IMR-90 (cell line): Measurements from ENCODE around the gene OAS1. TPM values are rescaled to one million over a fixed set of nuclear protein-coding genes. Genes with fewer than 3 reads are reported as not detected.

ENCODE experiments used
- ATAC-seq: fragments of 200-7000 bp; cut with Tn5 transposase; 2 replicates; pipeline ENCODE4 v1.9.1; 2020; ENCODE audit warnings: low read depth, mild to moderate bottlenecking, moderate library complexity
- BruUV-seq: library from RNA; stranded (reverse); fragments of 400-500 nt; replicated peaks from 2 replicates; lab custom pipeline; 2021; lab: Mats Ljungman, UMichigan
- CTCF ChIA-PET: fragments of 300-600 bp; formaldehyde crosslinking; extraction: SDS; loops from one replicate; lab custom pipeline; 2021; ENCODE audit warnings: antibody characterized with exemption; lab: Yijun Ruan, JAX
- POLR2A ChIA-PET: fragments of 300-600 bp; sonication (Branson Sonifier 250); formaldehyde crosslinking; loops from one replicate; lab custom pipeline; 2022; ENCODE audit warnings: antibody characterized with exemption; ENCODE audit not compliant: unreplicated experiment; lab: Charles Lee
- DNase-seq: peaks from one replicate; pipeline ENCODE4 v3.0.0; 2013
- H2AFZ ChIP-seq: replicated peaks from 2 replicates; pipeline ENCODE3; 2013; ENCODE audit warnings: low read length, mild to moderate bottlenecking; ENCODE audit not compliant: poor library complexity
- H2AK5ac ChIP-seq: 2 replicates; pipeline ENCODE4 v1.6.1; 2013; ENCODE audit warnings: low read depth, low read length, inconsistent platforms
- H2AK9ac ChIP-seq: replicated peaks from 2 replicates; pipeline ENCODE3; 2013; ENCODE audit warnings: mild to moderate bottlenecking, low read depth, low read length, moderate library complexity; ENCODE audit not compliant: poor library complexity
- H2BK120ac ChIP-seq: 2 replicates; pipeline ENCODE4 v1.6.1; 2013; ENCODE audit warnings: low read depth, low read length, inconsistent platforms
- H2BK15ac ChIP-seq: 3 replicates; pipeline ENCODE4 v1.6.1; 2013; ENCODE audit warnings: low read depth, low read length, inconsistent platforms
- H2BK20ac ChIP-seq: 2 replicates; pipeline ENCODE4 v1.6.1; 2013; ENCODE audit warnings: low read depth, mild to moderate bottlenecking, inconsistent platforms, low read length, moderate library complexity
- H2BK5ac ChIP-seq: 2 replicates; pipeline ENCODE4 v1.6.1; 2013; ENCODE audit warnings: mild to moderate bottlenecking, low read depth, low read length, inconsistent platforms; ENCODE audit not compliant: poor library complexity, severe bottlenecking
- H3K14ac ChIP-seq: replicated peaks from 2 replicates; pipeline ENCODE4 v1.6.1; 2013; ENCODE audit warnings: low read depth, low read length, inconsistent platforms
- H3K18ac ChIP-seq: 2 replicates; pipeline ENCODE4 v1.6.1; 2013; ENCODE audit warnings: low read depth, low read length, control low read depth
- H3K23ac ChIP-seq: 2 replicates; pipeline ENCODE4 v1.6.1; 2013; ENCODE audit warnings: low read depth, low read length, inconsistent platforms
- H3K27ac ChIP-seq: 2 replicates; pipeline ENCODE4 v1.5.1; 2013; ENCODE audit warnings: mild to moderate bottlenecking, control low read depth, low read length; ENCODE audit not compliant: insufficient read depth
- H3K27me3 ChIP-seq: 2 replicates; pipeline ENCODE4 v1.6.1; 2013; ENCODE audit warnings: low read length; ENCODE audit not compliant: control insufficient read depth, insufficient read depth
- H3K36me3 ChIP-seq: 2 replicates; pipeline ENCODE4 v1.6.1; 2013; ENCODE audit warnings: low read length, mixed read lengths; ENCODE audit not compliant: control insufficient read depth, insufficient read depth
- H3K4ac ChIP-seq: 2 replicates; pipeline ENCODE4 v1.6.1; 2013; ENCODE audit warnings: low read depth, low read length, inconsistent platforms
- H3K4me1 ChIP-seq: 2 replicates; pipeline ENCODE4 v1.6.1; 2013; ENCODE audit warnings: low read length, mixed read lengths; ENCODE audit not compliant: control insufficient read depth, insufficient read depth
- H3K4me2 ChIP-seq: 2 replicates; pipeline ENCODE4 v1.6.1; 2013; ENCODE audit warnings: low read depth, mild to moderate bottlenecking, control low read depth, low read length, moderate library complexity
- H3K4me3 ChIP-seq: 2 replicates; pipeline ENCODE4 v1.5.1; 2013; ENCODE audit warnings: low read depth, mild to moderate bottlenecking, control low read depth, low read length, moderate library complexity; ENCODE audit not compliant: insufficient read depth
- H3K56ac ChIP-seq: 2 replicates; pipeline ENCODE4 v1.6.1; 2013; ENCODE audit warnings: low read length, inconsistent platforms; ENCODE audit not compliant: insufficient read depth; ENCODE audit errors: extremely low read depth
- H3K79me1 ChIP-seq, 2 experiments: 2 replicates each; pipeline ENCODE4 v1.6.1; 2013; ENCODE audit warnings: low read length in 2 of 2, inconsistent platforms in 1 of 2, low read depth in 1 of 2
- H3K9ac ChIP-seq: 2 replicates; pipeline ENCODE4 v1.6.1; 2013; ENCODE audit warnings: low read depth, low read length, control low read depth
- H3K9me1 ChIP-seq: 2 replicates; pipeline ENCODE4 v1.6.1; 2013; ENCODE audit warnings: low read length, inconsistent platforms; ENCODE audit not compliant: insufficient read depth
- H3K9me3 ChIP-seq: 2 replicates; pipeline ENCODE4 v1.6.1; 2013; ENCODE audit warnings: low read length; ENCODE audit not compliant: control insufficient read depth, insufficient read depth
- H4K20me1 ChIP-seq: 2 replicates; pipeline ENCODE4 v1.6.1; 2013; ENCODE audit warnings: low read length, inconsistent platforms; ENCODE audit not compliant: insufficient read depth
- H4K5ac ChIP-seq: 2 replicates; pipeline ENCODE4 v1.6.1; 2013; ENCODE audit warnings: mild to moderate bottlenecking, low read depth, low read length, control low read depth
- H4K8ac ChIP-seq, 2 experiments: 2 replicates each; pipeline ENCODE4 v1.6.1; 2013; ENCODE audit warnings: low read depth in 2 of 2, low read length in 2 of 2, control low read depth in 1 of 2, inconsistent platforms in 1 of 2
- H4K91ac ChIP-seq: 2 replicates; pipeline ENCODE4 v1.6.1; 2013; ENCODE audit warnings: low read depth, low read length, inconsistent platforms; ENCODE audit not compliant: insufficient read depth
- BHLHE40 ChIP-seq: fragments of 150-350 bp; IDR thresholded peaks from 2 replicates; pipeline ENCODE4 v1.6.1; 2016; ENCODE audit warnings: mild to moderate bottlenecking, low read depth, low read length
- CEBPB ChIP-seq: IDR thresholded peaks from 2 replicates; pipeline ENCODE4 v1.6.1; 2012; ENCODE audit warnings: low read depth, low read length, improper control_type of control experiment
- CHD1 ChIP-seq: IDR thresholded peaks from 2 replicates; pipeline ENCODE4 v1.6.1; 2012; ENCODE audit warnings: low read depth, low read length, improper control_type of control experiment
- CTCF ChIP-seq: conservative IDR thresholded peaks from 2 replicates; pipeline ENCODE4 v1.5.1; 2012; ENCODE audit warnings: mild to moderate bottlenecking, low read depth, low read length, improper control_type of control experiment
- ELK1 ChIP-seq: fragments of 150-350 bp; IDR thresholded peaks from 2 replicates; pipeline ENCODE4 v1.6.1; 2016; ENCODE audit warnings: low read depth, mild to moderate bottlenecking, low read length, moderate library complexity, borderline replicate concordance
- FOS ChIP-seq: fragments of 150-350 bp; IDR thresholded peaks from 2 replicates; pipeline ENCODE4 v1.6.1; 2016; ENCODE audit warnings: low read depth, low read length
- MAFK ChIP-seq: IDR thresholded peaks from 2 replicates; pipeline ENCODE4 v1.6.1; 2012; ENCODE audit warnings: low read depth, low read length, improper control_type of control experiment
- MAZ ChIP-seq: IDR thresholded peaks from 2 replicates; pipeline ENCODE4 v1.6.1; 2012; ENCODE audit warnings: low read depth, mild to moderate bottlenecking, low read length, improper control_type of control experiment, moderate library complexity, borderline replicate concordance
- MXI1 ChIP-seq: IDR thresholded peaks from 2 replicates; pipeline ENCODE4 v1.6.1; 2012; ENCODE audit warnings: low read depth, mild to moderate bottlenecking, low read length, moderate library complexity, borderline replicate concordance
- NFE2L2 ChIP-seq: fragments of 150-350 bp; IDR thresholded peaks from 2 replicates; pipeline ENCODE4 v1.6.1; 2016; ENCODE audit warnings: low read depth, mild to moderate bottlenecking, low read length
- POLR2A ChIP-seq: IDR thresholded peaks from 2 replicates; pipeline ENCODE4 v1.6.1; 2012; ENCODE audit warnings: mild to moderate bottlenecking, low read depth, low read length
- RAD21 ChIP-seq: IDR thresholded peaks from 2 replicates; pipeline ENCODE4 v1.6.1; 2012; ENCODE audit warnings: low read length, improper control_type of control experiment
- RCOR1 ChIP-seq: IDR thresholded peaks from 2 replicates; pipeline ENCODE4 v1.6.1; 2012; ENCODE audit warnings: mild to moderate bottlenecking, low read length, improper control_type of control experiment; ENCODE audit not compliant: insufficient replicate concordance
- RFX5 ChIP-seq: IDR thresholded peaks from 2 replicates; pipeline ENCODE4 v1.8.0; 2012; ENCODE audit warnings: low read depth, mild to moderate bottlenecking, low read length, moderate library complexity
- SMC3 ChIP-seq: fragments of 150-350 bp; IDR thresholded peaks from 2 replicates; pipeline ENCODE4 v1.6.1; 2016; ENCODE audit warnings: low read depth, mild to moderate bottlenecking, antibody characterized with exemption, low read length, moderate library complexity
- USF2 ChIP-seq: fragments of 150-350 bp; IDR thresholded peaks from 2 replicates; pipeline ENCODE4 v1.6.1; 2017; ENCODE audit warnings: mild to moderate bottlenecking, antibody characterized with exemption, low read length, low read depth
- WGBS, 2 experiments: methylation state at CpG; one replicate each; pipeline versions ENCODE4 v1.1.5 to v1.1.7; 2013; ENCODE audit warnings: missing lambda C conversion rate in 2 of 2; ENCODE audit not compliant: insufficient read length in 1 of 2; ENCODE audit errors: extremely low coverage in 2 of 2; 5-methylcytosine and 5-hydroxymethylcytosine counted together
- dilution Hi-C: fragments of 300-500 bp; cut with HindIII; formaldehyde crosslinking; loops from one replicate; pipeline ENCODE4 v1.14.3; 2018; ENCODE audit warnings: low sequenced_read_pairs; ENCODE audit not compliant: unreplicated experiment
- in situ Hi-C: fragments of 300-500 bp; cut with MboI; formaldehyde crosslinking; loops from 3 replicates; pipeline ENCODE4 v1.14.3; 2019; ENCODE audit warnings: low sequenced_read_pairs, inconsistent platforms, mixed read lengths
- intact Hi-C: fragments of 100-400 bp; cut with micrococcal nuclease; formaldehyde crosslinking; loops from 2 replicates; pipeline ENCODE4 v1.10.0; 2022
- polyA plus RNA-seq, 3 experiments: library from polyadenylated mRNA; depleted of rRNA; stranded (reverse); fragments of >200 nt; gene quantifications; 2 replicates each; pipeline ENCODE4 v1.2.3, GENCODE V29; 2012; ENCODE audit warnings: low replicate concordance in 1 of 3
- total RNA-seq: library from RNA; depleted of rRNA; stranded (reverse); fragments of >200 nt; gene quantifications from 2 replicates; pipeline ENCODE4 v1.2.3, GENCODE V29; 2012

Gene OAS1
- total and polyA plus RNA-seq, 2 of the 4 experiments (the other 2 are of a cell fraction) = not detected

- ATAC-seq (no peak), DNase-seq (no peak)
- no CpG with 5 or more reads among the region's 8 CpGs for WGBS, 2 experiments
- Histone ChIP-seq H3K27ac (no peak overlapping the region), H3K4ac (no peak overlapping the region), H2AFZ (no peak overlapping the region), H2AK9ac (no peak overlapping the region), H4K91ac (no peak overlapping the region), H4K20me1 (no peaks in the 10 kb centered on the region), H3K27me3 (no peaks in the 10 kb centered on the region), H3K4me2 (no peak overlapping the region), H2BK120ac (no peak overlapping the region), H3K9ac (no peak overlapping the region), H3K9me1 (no peaks in the 10 kb centered on the region), H3K9me3 (no peaks in the 10 kb centered on the region), H2AK5ac (no peak overlapping the region), H2BK15ac (no peak overlapping the region), H3K4me1 (no peaks in the 10 kb centered on the region), H3K14ac (no peak overlapping the region), H3K79me1 (no peaks in the 10 kb centered on the region), H3K18ac (no peak overlapping the region), H2BK20ac (no peak overlapping the region), H3K4me3 (no peak overlapping the region), H3K56ac (no peak overlapping the region), H4K8ac (no peak overlapping the region), H4K5ac (no peak overlapping the region), H2BK5ac (no peak overlapping the region), H3K36me3 (no peaks in the 10 kb centered on the region), H3K23ac (no peak overlapping the region)
- dilution Hi-C loops = no loop called here
- TF ChIP-seq CHD1 (no peak), NFE2L2 (no peak), MAFK (no peak), CTCF (no peak), RCOR1 (no peak), MXI1 (no peak), USF2 (no peak), RAD21 (no peak), MAZ (no peak), RFX5 (no peak), BHLHE40 (no peak), CEBPB (no peak), POLR2A (no peak), SMC3 (no peak), FOS (no peak), ELK1 (no peak)
- BruUV-seq = no TSS peak
- intact Hi-C loops = no loop called here
- in situ Hi-C loops = no loop called here
- CTCF ChIA-PET = no interaction called here
- POLR2A ChIA-PET = no interaction called here
Measured at GRCh38 chr12:112870267-112870980, 36.3 kb upstream of the OAS1 start.
